ENCODE data around the gene MVB12B. TPM values are rescaled to one million over a fixed set of nuclear protein-coding genes. Genes with fewer than 3 reads are reported as not detected.

Gene MVB12B
- polyA plus RNA-seq, 1 donor from 2014 or later: 39.5 TPM

DNA sequence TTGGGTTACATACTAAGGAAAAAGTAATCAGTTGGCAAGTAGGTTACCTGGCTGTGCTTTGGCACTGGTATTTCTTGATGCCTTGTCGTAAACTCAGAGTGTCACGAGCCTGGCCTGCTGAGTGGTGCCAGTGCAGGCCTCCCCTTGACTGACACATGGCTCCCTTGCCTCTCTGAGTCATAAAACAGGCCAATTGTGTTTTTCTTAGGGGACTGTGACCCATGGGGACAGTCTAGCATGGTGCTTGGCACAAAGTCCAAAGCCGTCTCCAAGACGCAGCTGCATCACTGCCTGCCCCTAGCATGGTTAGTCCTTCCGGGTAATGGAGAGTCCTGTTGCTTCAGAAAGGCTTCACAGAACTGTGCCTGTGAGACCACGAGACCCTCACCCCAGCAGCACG lies 132.5 kb downstream of the MVB12B start:
- TF ChIP-seq REST (IDR thresholded peaks at IDR 0.05; ENCODE audit: borderline replicate concordance) (no peak), EZH2 (IDR thresholded peaks at IDR 0.05; ENCODE audit: borderline replicate concordance, insufficient read depth, low read length, poor library complexity, severe bottlenecking) (no peak), RAD21 (conservative IDR thresholded peaks at IDR 0.05) (no peak), POLR2AphosphoS5 (IDR thresholded peaks at IDR 0.05) (no peak), TAF1 (IDR thresholded peaks at IDR 0.05; ENCODE audit: low read depth) (no peak), SMC3 (conservative IDR thresholded peaks at IDR 0.05; ENCODE audit: poor library complexity) (no peak), EP300 (conservative IDR thresholded peaks at IDR 0.05; ENCODE audit: poor library complexity, severe bottlenecking) (no peak), MXI1 (conservative IDR thresholded peaks at IDR 0.05; ENCODE audit: poor library complexity, severe bottlenecking) (no peak)
- TF ChIP-seq, protein P1, sequence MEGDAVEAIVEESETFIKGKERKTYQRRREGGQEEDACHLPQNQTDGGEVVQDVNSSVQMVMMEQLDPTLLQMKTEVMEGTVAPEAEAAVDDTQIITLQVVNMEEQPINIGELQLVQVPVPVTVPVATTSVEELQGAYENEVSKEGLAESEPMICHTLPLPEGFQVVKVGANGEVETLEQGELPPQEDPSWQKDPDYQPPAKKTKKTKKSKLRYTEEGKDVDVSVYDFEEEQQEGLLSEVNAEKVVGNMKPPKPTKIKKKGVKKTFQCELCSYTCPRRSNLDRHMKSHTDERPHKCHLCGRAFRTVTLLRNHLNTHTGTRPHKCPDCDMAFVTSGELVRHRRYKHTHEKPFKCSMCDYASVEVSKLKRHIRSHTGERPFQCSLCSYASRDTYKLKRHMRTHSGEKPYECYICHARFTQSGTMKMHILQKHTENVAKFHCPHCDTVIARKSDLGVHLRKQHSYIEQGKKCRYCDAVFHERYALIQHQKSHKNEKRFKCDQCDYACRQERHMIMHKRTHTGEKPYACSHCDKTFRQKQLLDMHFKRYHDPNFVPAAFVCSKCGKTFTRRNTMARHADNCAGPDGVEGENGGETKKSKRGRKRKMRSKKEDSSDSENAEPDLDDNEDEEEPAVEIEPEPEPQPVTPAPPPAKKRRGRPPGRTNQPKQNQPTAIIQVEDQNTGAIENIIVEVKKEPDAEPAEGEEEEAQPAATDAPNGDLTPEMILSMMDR (IDR thresholded peaks at IDR 0.05; ENCODE audit: poor library complexity, severe bottlenecking): no peak
- Histone ChIP-seq H3K27me3 (ENCODE audit: insufficient read depth, low read depth, low read length) (no peaks in the 10 kb centered on the region), H3K79me2 (replicated peaks; ENCODE audit: insufficient read depth, low read length) (no peaks in the 10 kb centered on the region), H3K27ac (ENCODE audit: low read length) (no peak overlapping the region), H3K4me3 (ENCODE audit: low read length) (no peak overlapping the region), H3K9me3 (ENCODE audit: low read length) (no peaks in the 10 kb centered on the region), H4K20me1 (ENCODE audit: insufficient read depth) (no peaks in the 10 kb centered on the region), H3F3A (ENCODE audit: insufficient read depth, low read length, poor library complexity, severe bottlenecking) (no peaks in the 10 kb centered on the region), H3K36me3 (ENCODE audit: insufficient read depth, low read length) (no peaks in the 10 kb centered on the region), H3K9ac (ENCODE audit: low read length) (no peak overlapping the region), H3K4me2 (ENCODE audit: low read length) (no peak overlapping the region), H2AFZ (ENCODE audit: low read depth, low read length) (no peak overlapping the region), H3K9me2 (ENCODE audit: insufficient read depth, low read length) (no peaks in the 10 kb centered on the region)

DNA sequence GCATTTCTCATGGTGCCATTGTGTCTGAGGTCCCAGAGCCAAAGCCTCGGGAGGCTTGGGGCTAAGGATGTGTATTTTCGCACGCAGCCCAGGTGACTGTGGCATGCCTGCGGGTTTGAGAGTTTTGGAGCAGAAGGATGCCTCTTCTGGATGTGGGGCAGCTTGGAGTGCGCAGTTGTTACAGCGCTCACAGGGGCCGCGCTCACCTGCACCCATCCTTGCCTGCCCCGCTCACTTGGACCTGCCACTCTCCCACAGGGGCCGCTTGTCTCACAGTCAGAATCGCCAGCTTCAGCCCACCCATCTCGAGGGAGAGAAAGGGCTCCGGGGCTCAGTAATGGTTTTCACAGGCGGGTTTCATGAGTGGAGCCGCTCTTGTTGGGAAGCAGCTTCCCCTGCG lies 132.9 kb downstream of the MVB12B start:
- Histone ChIP-seq H2AFZ (ENCODE audit: low read depth, low read length) (no peak overlapping the region), H3K9me2 (ENCODE audit: insufficient read depth, low read length) (no peaks in the 10 kb centered on the region), H3K27me3 (ENCODE audit: insufficient read depth, low read depth, low read length) (no peaks in the 10 kb centered on the region), H3K4me3 (ENCODE audit: low read length) (no peak overlapping the region), H3K9ac (ENCODE audit: low read length) (no peak overlapping the region), H3K36me3 (ENCODE audit: insufficient read depth, low read length) (no peaks in the 10 kb centered on the region), H3K9me3 (ENCODE audit: low read length) (no peaks in the 10 kb centered on the region), H3F3A (ENCODE audit: insufficient read depth, low read length, poor library complexity, severe bottlenecking) (no peaks in the 10 kb centered on the region), H3K27ac (ENCODE audit: low read length) (no peak overlapping the region), H3K79me2 (replicated peaks; ENCODE audit: insufficient read depth, low read length) (no peaks in the 10 kb centered on the region), H3K4me2 (ENCODE audit: low read length) (no peak overlapping the region), H4K20me1 (ENCODE audit: insufficient read depth) (no peaks in the 10 kb centered on the region)
- no peak for TF ChIP-seq EP300 (conservative IDR thresholded peaks at IDR 0.05; ENCODE audit: poor library complexity, severe bottlenecking)
- TF ChIP-seq TAF1 (IDR thresholded peaks at IDR 0.05; ENCODE audit: low read depth): no peak
- TF ChIP-seq POLR2AphosphoS5 (IDR thresholded peaks at IDR 0.05): no peak
- TF ChIP-seq MXI1 (conservative IDR thresholded peaks at IDR 0.05; ENCODE audit: poor library complexity, severe bottlenecking): no peak
- no peak for TF ChIP-seq EZH2 (IDR thresholded peaks at IDR 0.05; ENCODE audit: borderline replicate concordance, insufficient read depth, low read length, poor library complexity, severe bottlenecking)
- TF ChIP-seq REST (IDR thresholded peaks at IDR 0.05; ENCODE audit: borderline replicate concordance): no peak
- TF ChIP-seq SMC3 (conservative IDR thresholded peaks at IDR 0.05; ENCODE audit: poor library complexity): no peak
- TF ChIP-seq, protein P1 (IDR thresholded peaks at IDR 0.05; ENCODE audit: poor library complexity, severe bottlenecking): no peak
- no peak for TF ChIP-seq RAD21 (conservative IDR thresholded peaks at IDR 0.05)
